Stimulated activated CD4-positive, alpha-beta T cell treated with anti-CD3 and anti-CD28 coated beads, TNF-alpha, amount 100 ng/mL, for 4 hours (primary cell): Measurements from ENCODE around the gene ABHD4.
"Not testable (repeated sequence)": the region's sequence is repeated elsewhere in the genome, so short reads cannot be mapped to it uniquely, and the experiment has no call there.

ENCODE experiments used
- DNase-seq, 3 experiments: peaks; one replicate each; pipeline ENCODE4 v3.0.0-alpha.2; 2020; ENCODE audit warnings: low read depth in 3 of 3

The ABHD4 gene

DNA sequence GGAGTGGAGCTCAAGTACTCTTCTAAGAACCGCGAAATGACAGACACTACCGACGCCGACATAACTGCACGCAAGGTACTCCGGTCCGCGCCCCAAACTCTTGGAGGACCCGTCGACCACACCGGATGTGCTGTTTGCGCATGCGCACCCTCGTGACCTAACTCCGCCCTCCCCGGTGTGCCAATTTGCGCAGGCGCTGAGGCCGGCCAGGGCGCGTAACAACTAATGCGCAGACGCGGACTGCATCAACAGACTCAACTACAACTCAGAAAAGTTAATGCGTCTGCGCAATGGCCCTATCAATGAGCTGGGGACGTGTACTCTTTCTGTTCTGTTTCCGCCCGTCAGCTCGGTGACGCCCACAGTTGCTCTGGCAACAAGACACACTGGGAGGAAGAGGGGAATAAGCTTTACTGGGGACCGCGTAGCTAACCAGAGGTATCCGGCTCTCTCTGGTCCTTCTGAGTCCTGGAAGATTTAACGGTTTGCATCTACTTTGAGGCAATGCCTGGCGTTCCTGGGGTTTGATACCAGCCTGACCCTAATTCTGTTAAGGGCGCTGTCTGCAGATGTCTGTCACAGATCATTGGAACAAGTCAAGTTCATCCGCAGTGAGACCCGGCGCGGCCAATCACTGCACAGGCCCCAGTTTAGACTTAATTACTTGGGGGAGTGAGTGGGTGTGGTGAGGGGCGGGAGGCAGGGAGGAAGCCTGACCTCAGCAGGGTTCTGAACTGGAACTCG, 8.8 kb upstream of the ABHD4 start, which contains the start of gene DAD1:
Gene DAD1, minus strand, starts transcription at position 129 of the 744 bp plus-strand sequence. Its CDS starts 67 bp downstream, at position 62.
- DNase-seq = peak; percentile 98 to 99 (median 99)

DNA sequence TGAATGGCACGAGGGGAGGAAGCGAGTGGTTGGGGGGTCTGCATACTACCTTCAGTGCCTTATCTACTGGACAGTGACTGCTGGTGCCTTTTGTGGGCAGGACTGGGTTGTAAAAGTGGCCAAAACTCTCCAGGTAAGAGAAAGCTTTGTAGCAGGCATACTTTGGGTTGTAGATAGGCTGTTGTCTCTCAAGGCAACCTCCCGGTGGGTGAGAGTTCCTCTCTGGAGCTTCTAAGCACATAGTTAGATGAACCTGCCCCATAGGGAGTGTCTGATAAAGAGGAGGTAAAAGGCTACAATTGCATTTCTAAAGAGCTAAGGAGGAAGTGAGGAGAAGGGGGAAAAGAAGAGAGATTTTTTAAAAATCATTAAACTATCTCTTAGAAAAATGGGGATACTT, 4.9 kb upstream of the ABHD4 start:
- no peak for DNase-seq

DNA sequence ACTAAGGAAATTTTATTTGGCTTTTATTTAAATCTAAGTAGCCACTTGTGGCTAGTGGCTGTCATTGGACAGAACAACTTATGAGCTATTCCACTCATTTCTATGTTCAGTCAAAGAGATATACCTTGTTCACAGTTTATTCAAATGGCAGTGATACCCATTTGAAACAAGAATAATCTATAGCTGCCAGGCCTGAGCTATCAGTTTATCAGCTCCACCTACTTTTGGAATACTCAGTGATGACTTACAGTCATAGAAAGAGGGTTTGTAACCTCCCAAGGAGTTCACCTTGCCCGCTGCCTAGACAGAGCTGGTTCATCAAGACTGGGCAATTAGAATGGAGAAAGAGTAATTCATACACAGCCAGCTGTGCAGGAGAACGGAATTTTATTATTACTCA, 4.5 kb upstream of the ABHD4 start:
- DNase-seq = no peak

DNA sequence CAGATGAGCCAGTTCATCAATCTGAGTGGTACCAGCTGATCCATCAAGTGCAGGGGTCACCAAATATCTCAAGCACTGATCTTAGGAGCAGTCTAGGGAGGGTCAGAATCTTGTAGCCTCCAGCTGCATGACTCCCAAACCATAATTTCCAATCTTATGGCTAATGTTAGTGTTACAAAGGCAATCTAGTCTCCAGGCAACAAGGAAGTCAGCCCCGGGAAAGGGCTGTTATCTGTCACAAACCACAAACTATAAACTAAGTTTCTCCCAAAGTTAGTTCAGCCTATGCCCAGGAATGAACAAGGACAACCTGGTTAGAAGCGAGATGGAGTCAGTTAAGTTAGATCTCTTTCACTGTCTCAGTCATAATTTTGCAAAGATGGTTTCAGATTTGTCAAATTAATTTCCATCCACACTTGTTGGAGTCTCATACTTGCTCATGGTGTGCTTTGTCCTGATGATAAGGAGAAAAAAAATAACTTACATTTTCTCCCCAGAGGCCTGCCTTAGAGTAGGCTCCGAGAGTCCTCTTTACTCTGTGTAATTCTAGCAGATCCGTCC, 3.9 kb upstream of the ABHD4 start:
- DNase-seq = no peak

DNA sequence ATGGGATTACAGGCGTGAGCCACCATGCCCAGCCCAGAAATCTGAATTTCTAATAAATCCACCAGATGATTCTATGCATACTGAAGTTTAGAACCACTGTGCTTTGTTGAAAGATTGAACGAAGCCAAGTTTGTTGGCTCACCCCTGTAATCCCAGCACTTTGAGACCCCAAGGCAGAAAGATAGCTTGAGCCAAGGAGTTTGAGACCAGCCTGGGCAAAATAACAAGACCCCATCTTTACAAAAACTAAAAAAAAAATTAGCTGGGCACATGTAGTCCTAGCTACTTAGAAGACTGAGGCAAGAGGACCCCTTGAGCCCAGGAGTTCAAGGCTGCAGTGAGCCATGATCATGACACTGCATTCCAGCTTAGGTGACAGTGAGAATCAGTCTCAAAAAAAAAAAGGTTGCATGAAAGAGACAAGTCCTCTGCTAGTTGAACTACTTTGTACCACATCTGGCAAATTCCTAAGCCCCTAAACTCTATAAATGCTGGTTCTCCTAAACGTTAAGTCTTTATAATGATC, 1.7 kb upstream of the ABHD4 start:
- no peak for DNase-seq

DNA sequence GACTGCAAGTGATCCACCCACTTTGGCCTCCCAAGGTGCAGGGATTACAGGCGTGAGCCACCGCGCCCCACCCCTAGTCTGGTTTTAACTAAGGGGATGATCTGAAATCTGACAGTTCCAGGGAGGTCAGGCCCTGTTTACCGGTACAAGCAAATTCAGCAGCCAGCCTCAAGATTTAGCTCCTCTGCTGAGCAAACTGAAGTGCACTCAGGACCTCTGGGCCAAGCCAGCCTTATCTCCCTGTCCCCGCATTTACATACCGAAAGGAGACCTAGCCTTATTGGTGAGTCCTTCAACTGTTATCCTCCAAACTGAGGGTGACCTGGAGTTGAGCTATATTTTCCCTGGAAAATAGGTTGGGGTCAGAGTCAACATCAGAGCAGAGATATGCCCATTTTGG, 835 bp upstream of the ABHD4 start:
- no peak for DNase-seq

DNA sequence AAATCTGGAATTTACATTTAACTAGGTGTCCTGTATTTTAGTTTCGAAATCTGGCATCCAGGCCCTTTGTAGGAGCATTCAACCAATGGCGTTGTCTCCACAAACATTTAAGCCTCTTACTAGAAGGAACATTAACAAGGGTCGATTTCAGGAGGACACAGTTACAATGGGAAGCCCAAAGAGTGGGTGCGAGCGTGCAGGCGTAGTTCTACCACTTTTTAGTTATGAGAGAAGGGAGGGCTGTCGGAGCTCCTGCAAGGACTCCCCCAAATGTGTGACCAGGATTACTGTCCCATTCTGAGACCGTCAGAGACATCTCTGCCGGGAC, 365 bp upstream of the ABHD4 start:
- no peak for DNase-seq

DNA sequence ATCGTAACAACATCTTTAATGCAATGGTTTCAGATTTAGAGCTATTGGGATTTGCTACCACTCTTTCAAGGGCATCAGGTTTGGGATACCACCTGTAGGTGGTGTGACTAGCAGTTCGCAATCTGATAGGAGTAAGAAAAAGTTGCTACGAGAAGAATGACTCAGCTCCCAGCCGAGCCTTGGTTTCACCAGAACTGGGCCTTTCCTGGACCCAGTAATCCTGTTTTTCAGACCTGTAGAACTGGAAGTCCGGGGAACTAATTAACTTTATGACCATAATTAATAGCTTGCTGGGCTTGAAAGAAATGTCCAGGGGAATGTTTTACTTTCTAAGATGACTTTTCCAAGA, 770 bp downstream of the ABHD4 start:
- peak in 2 of 3 experiments; percentile 14 to 23 for DNase-seq

DNA sequence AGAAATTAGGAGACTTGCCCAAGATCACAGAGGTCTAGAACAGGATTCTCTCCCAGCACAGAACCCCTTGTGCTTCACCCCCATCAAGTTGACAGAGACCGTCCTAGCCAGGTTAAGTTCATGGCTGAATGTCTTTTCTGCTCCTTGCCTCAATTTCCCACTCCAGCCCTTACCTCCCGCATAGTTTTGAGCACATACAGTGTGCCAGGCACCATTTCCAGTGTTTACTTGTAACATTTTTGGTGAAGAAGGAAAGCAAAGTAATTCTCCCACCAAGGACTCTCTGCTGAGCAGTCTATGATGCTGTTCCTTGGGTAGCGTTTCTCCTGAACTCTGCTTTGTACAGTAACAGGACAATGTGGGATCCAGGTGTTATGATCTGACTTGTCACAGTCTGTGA, 1.2 kb downstream of the ABHD4 start:
- DNase-seq = no peak

DNA sequence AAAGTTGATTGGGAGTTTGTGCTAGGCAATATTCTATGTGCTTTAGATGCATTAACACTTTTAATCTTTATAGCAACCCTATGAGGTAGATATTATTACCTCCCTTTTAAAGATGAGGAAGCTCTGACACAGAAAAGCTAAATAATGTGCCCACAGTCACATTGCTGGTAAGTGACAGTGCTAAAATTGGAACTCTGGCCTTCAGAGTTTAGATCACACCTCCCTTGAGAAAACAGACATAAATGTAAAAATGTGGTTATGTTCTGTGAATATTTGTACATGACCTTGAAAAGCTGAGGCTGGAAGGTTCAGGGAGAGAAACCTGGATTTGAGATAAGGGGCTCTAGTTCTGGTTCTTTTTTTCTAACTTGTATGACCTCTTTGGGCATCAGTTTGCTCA, 1.9 kb downstream of the ABHD4 start:
- no peak for DNase-seq

DNA sequence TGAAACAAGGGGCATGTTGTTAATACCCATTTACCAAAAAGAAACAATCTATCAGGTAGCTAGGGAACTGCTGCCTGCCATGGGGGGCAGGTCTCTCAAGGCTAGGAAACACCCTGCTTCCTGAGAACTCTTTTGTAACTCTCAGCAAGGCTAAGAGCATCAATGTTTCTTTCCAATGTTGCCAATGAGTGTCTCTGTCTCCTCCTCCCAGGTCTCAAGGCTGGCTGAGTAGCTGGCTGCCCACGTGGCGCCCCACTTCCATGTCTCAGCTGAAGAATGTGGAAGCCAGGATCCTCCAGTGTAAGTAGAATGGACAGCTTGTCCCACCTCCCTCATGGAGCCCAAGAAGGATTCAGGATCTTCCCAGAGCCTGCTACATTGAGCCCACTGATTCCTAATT, 3.4 kb downstream of the ABHD4 start:
- DNase-seq = no peak

DNA sequence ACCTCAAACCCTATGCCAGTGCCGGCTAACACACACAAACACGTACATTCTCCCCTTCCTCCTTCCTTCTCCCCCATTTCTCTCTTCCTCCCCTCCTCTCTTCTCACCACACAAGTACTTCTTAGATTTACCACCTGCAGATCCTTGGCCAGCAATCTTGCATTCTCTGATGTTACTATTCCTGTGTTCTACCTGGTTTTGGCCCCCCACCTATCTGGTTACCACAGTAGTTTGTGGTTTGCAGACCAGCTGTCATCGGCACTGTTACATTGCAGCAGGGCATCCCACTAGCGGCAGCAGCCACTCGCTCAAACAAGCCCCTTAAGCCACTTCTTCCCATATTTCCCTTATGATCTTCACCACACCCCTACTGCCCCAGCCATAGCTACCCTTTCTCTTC, 3.9 kb downstream of the ABHD4 start:
- DNase-seq = no peak

DNA sequence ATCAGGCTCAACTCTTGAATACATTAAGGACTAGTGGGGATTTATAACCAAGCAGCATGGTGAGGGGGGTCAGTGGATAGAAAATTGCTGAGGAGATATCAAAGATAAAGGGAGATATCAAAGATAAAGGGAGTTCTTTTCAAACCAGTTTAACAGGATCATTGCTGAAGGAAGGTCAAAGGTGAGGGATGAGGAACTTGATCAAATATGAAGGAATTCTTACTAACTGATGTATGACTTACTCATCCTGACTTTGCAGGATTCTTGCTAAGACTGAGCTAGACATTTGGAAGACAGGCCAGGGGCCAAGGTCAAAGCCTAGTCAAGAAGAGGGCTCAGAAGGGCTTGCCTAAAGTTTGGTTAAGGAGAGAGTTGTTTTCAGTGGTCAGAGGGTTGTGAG, 4.8 kb downstream of the ABHD4 start:
- DNase-seq = no peak

DNA sequence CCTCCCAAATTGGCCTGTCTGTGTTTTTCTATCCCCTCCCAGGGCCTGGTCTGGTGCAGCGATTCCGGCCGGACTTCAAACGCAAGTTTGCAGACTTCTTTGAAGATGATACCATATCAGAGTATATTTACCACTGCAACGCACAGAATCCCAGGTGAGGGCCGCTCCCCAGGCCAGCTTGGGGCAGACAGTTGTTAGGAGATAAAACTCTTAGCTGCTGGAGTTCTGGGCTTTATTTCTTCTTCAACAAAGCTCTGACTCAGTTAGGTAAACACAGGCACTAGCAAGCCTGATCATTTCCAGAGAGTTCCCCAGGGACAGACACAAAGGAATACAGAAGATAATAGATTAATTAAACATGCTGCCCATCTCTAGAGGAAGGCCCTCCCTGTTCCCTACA, 8.3 kb downstream of the ABHD4 start:
- no peak for DNase-seq

DNA sequence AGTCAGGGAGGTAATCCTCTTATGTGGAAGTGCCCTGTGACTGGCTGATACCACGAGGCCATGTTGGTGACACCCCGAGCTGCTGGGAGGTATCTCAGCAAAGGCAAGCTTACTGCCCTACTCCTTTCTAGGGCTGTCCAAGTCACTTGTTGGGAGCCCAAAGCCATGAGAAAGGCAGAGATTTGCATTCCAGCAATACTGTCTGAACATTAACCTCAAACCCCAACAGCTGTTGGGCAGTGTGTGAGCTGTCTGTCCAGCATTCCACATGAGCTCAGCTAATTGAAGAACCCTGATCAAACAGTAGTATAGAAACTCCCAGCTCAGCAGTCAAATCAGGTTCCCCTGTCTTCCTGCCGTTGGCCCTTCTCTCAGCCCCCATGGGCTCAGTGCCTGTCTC, 9.2 kb downstream of the ABHD4 start:
- no peak for DNase-seq

DNA sequence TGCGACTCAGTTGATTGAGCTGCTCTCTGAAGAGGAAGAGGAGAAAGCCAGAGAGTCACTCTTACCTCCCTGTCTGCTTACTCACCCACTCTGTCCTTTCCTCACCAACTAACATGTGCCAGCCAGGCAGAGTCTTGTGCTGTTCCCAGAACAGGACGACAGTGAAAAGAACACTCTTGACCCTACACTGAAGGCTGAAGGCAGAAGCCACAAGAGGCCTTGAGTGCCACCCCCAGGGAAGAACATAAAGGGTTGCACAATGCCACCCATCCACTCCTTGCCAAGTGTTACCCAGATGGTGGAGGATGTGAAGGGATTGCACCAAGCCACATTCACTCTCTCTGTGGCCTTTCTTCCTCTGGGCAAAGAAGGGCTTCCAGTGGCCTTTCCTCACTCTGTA, 12.8 kb downstream of the ABHD4 start:
- DNase-seq = no peak

DNA sequence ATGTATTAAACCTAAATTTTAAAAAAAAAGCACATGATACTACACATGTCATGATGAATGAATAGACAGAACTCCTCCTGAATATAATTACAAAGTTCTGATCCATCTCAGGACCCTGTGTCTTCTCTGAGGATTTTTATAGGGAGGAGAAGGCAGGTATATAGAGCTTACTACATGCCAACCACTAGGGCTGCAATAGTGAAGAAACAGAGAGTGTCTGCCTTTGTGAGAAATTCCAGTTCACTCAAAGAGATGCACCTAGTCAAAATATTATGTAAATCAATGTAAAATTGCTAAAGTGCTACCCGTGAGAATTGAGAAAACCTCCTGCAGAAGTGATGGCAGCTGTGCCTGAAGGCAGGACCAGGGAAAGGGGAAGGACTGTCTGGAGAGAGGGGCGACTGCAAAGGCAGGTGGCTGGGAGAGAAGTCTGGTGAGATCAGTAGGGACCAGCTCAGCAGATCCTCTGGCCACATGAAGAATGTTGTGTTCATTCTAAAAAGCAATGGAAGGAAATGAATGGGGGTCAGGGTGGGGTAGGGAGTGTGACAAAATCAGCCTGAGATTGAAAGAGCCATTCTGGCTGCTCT, 15.1 kb downstream of the ABHD4 start:
- DNase-seq = no peak

DNA sequence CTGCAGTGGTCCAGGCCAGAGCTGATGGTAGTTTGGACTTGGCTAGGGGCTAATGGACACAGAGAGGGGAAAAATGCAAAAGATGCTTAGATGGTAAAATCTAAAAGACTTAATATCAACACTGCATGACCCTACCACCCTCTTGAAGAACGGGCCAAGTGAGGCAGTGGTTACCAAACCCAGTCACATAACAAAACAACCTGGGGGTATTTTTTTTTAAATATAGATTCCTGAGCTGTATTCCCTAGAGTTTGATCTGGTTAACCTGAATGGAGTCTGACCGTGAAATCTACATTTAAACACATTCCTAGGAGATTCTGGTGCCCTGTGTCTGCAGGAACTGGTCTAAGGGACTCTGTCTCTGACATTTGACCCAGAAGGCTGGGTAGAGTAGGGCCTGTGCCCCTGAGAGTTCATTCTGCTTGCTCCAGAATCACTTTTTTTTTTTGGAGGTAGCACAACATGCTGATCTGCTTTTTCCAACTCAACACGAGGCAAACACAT, 15.7 kb downstream of the ABHD4 start:
- DNase-seq = no peak

DNA sequence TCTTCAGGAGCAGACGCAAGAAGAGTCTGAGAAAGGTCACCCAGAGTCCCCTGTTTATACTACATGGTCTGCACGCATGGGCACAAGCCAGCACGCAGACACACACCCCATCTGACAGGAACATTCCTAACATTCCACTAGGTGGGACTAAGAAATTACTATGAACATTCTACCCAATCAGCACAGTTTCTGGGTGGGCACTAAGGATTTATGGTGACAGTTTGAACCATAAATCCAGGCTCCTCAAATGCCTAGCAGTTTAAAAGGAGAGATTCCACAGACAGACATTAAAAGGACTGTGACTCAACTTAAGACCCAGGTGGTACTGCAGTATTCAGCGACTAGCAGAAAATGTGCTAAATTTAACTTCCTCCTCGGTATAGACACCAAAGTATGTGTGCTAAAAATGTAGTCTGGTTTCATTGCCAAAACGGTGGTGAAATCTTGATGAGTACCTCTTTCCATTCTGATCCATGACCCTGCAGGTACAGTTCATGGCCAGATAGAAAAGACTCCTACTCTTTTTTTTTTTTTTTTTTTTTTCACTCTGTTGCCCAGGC, 16.2 kb downstream of the ABHD4 start:
- DNase-seq = no peak

DNA sequence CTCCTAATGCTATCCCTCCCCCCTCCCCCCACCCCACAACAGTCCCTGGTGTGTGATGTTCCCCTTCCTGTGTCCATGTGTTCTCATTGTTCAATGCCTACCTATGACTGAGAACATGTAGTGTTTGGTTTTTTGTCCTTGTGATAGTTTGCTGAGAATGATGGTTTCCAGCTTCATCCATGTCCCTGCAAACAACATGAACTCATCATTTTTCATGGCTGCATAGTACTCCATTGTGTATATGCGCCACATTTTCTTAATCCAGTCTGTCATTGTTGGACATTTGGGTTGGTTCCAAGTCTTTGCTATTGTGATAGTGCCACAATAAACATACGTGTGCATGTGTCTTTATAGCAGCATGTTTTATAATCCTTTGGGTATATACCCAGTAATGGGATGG, 17.7 kb downstream of the ABHD4 start:
- DNase-seq = not testable (repeated sequence)

DNA sequence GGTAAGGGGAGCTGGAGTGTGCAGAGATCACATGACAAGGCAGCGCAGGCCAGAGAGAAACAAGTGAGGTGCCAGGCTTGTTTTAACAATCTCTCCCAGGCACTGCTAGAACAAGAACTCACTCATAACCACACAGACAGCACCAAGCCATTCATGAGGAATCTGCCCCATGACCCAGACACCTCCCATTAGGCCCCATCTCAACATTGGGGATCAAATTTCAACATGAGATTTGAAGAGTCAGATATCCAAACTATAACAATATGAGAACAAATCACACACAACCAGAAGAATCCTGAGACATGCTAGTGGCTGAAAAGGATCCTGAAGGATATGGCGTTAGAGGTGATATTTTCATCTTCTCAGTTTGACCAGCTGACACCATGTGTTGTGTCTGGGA, 24.2 kb downstream of the ABHD4 start:
- no peak for DNase-seq

DNA sequence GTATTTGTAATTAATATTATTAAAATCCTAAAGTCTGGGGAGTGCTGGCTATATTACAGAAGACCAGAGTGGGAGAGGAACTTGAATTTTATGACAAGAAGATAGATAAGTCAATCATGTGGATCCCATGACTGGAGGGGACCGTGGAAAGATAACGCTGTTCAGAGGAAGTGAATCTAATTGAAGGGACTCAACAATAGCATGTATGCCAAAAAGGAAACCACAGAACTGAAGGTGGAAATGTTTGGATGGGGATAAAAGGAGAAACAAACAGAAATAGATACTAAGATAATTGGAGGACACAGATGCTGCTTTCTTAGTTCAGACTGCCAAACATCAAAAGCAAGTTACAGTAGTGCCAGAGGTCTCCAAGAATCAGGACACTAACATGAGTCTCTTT, 24.9 kb downstream of the ABHD4 start:
- DNase-seq = no peak

DNA sequence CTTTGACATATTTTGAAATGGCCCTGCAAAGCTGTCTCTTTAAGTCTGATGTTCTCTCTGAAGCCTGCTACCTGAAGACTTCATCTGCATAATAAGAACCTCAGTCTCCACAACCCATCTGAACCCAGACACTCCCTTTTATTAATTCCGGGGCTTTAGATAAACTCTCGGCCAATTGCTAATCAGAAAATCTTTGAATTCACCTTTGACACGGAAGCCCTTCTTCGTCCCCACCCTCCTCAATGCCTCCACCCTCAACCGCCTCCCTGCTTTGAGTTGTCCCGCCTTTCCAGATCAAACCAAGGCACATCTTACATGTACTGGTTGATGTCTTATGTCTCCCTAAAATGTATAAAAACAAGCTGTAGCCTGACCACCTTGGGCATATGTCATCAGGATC, 28.5 kb downstream of the ABHD4 start:
- DNase-seq = no peak
